OCI-LY3 (cell line): Measurements from ENCODE around the gene FBXW8.

ENCODE experiments used
- CTCF ChIP-seq: fragments of 200-600, 300-600 bp; sonication (generic); IDR thresholded peaks from 2 replicates; pipeline ENCODE4 v1.5.1; 2014; ENCODE audit warnings: antibody characterized with exemption, low read length, low read depth
- EZH2phosphoT487 ChIP-seq: fragments of 200-600 bp; shearing (Covaris generic); IDR thresholded peaks from 2 replicates; pipeline ENCODE4 v1.6.1; 2018; ENCODE audit warnings: antibody characterized with exemption, mixed run types, low read depth

DNA sequence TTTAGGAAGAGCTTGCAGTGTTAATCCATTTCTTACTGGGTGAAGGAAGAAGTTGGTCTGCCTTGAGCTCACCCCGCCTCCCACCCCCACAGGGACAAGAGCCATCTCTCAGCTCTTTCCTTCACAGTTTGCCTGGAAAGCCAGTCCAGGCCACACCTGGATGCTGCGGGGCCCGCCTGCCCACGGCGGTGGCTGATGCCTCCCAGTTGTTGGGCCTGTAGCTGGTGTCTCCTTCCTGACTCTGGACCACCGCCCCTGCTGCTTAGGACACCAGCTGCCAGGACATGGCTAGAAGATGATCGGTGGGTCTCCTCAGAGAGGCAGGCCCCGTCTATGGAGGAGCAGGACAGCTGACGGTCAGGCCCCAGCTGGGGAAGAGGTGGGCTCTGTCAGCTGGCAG, 95.6 kb downstream of the FBXW8 start:
- TF ChIP-seq CTCF: no peak
- no peak for TF ChIP-seq EZH2phosphoT487
